HG03095 (cell line): Measurements from ENCODE around the gene CITED4.
"Not testable (repeated sequence)": the region's sequence is repeated elsewhere in the genome, so short reads cannot be mapped to it uniquely, and the experiment has no call there.

ENCODE experiments used
- ATAC-seq: cut with Tn5 transposase; IDR thresholded peaks from one replicate; pipeline ENCODE4 v1.9.1; 2021; ENCODE audit warnings: moderate library complexity; ENCODE audit not compliant: unreplicated experiment

Gene CITED4

GRCh38 chr1:40862008-40862863, at the start of gene CITED4:
Gene CITED4, minus strand, starts transcription at chr1:40862363. Its CDS starts 236 bp downstream, at chr1:40862127.
- ATAC-seq: peak; percentile 90

- no peak for ATAC-seq
Observed at GRCh38 chr1:40911105-40911504, 48.9 kb upstream of the CITED4 start.

GRCh38 chr1:40909281-40909680, 47.1 kb upstream of the CITED4 start:
- no peak for ATAC-seq

GRCh38 chr1:40908350-40908749, 46.2 kb upstream of the CITED4 start:
- no peak for ATAC-seq

- no peak for ATAC-seq
Observed at GRCh38 chr1:40907899-40908298, 45.7 kb upstream of the CITED4 start.

- ATAC-seq: no peak
Observed at GRCh38 chr1:40906781-40907400, 44.7 kb upstream of the CITED4 start.

- no peak for ATAC-seq
Observed at GRCh38 chr1:40905061-40905460, 42.9 kb upstream of the CITED4 start.

GRCh38 chr1:40903106-40903505, 40.9 kb upstream of the CITED4 start:
- no peak for ATAC-seq

GRCh38 chr1:40901886-40902852, 40.0 kb upstream of the CITED4 start:
- no peak for ATAC-seq

GRCh38 chr1:40899230-40899870, 37.2 kb upstream of the CITED4 start:
- ATAC-seq: no peak

- no peak for ATAC-seq
Observed at GRCh38 chr1:40898431-40898901, 36.3 kb upstream of the CITED4 start.

GRCh38 chr1:40897513-40897912, 35.4 kb upstream of the CITED4 start:
- ATAC-seq: no peak

GRCh38 chr1:40896482-40896881, 34.3 kb upstream of the CITED4 start:
- no peak for ATAC-seq

GRCh38 chr1:40895601-40896000, 33.4 kb upstream of the CITED4 start:
- ATAC-seq: no peak

- not testable (repeated sequence) for ATAC-seq
Observed at GRCh38 chr1:40894858-40895257, 32.7 kb upstream of the CITED4 start.

- ATAC-seq: no peak
Observed at GRCh38 chr1:40894455-40894854, 32.3 kb upstream of the CITED4 start.

GRCh38 chr1:40893946-40894345, 31.8 kb upstream of the CITED4 start:
- ATAC-seq: no peak

GRCh38 chr1:40892354-40892753, 30.2 kb upstream of the CITED4 start:
- no peak for ATAC-seq

- ATAC-seq: no peak
Observed at GRCh38 chr1:40890771-40891170, 28.6 kb upstream of the CITED4 start.

- ATAC-seq: no peak
Observed at GRCh38 chr1:40887652-40888051, 25.5 kb upstream of the CITED4 start.

GRCh38 chr1:40887012-40887378, 24.8 kb upstream of the CITED4 start:
- ATAC-seq: no peak
